Activated T-cell treated with anti-CD3 and anti-CD28 coated beads, Interleukin-2, amount 50 U/mL, for 4 hours (primary cell): ENCODE results near the gene IQCN. TPM values are rescaled to one million over a fixed set of nuclear protein-coding genes. Genes with fewer than 3 reads are reported as not detected.
A peak's percentile ranks its signal among the peaks of the same experiment; 100 is the strongest.

Experiments
- ATAC-seq, 2 donors: fragments of 200-7000 bp; cut with Tn5 transposase; one replicate each; pipeline ENCODE4 v1.10.0; 2021
- DNase-seq: peaks from one replicate; pipeline ENCODE4 v3.0.0-alpha.2; 2020
- H3K27me3 Mint-ChIP-seq: one replicate; pipeline ENCODE4 v1.8.0; 2021; ENCODE audit warnings: low read depth, mixed read lengths
- H3K36me3 Mint-ChIP-seq: one replicate; pipeline ENCODE4 v1.8.0; 2022; ENCODE audit warnings: mixed read lengths; ENCODE audit not compliant: insufficient read depth
- H3K4me1 Mint-ChIP-seq: one replicate; pipeline ENCODE4 v1.8.0; 2021; ENCODE audit warnings: low read depth, mixed read lengths
- H3K4me3 Mint-ChIP-seq: one replicate; pipeline ENCODE4 v1.8.0; 2021; ENCODE audit warnings: mild to moderate bottlenecking, moderate library complexity, mixed read lengths
- H3K9me3 Mint-ChIP-seq: one replicate; pipeline ENCODE4 v1.8.0; 2021; ENCODE audit warnings: mixed read lengths
- total RNA-seq, 3 donors: library from RNA; stranded (reverse); gene quantifications; one replicate each; pipeline ENCODE4 v1.2.1, GENCODE V29; 2021

IQCN gene
- total RNA-seq, 3 donors from 2014 or later, result 0.35 to 0.42 (median 0.38) TPM

DNA sequence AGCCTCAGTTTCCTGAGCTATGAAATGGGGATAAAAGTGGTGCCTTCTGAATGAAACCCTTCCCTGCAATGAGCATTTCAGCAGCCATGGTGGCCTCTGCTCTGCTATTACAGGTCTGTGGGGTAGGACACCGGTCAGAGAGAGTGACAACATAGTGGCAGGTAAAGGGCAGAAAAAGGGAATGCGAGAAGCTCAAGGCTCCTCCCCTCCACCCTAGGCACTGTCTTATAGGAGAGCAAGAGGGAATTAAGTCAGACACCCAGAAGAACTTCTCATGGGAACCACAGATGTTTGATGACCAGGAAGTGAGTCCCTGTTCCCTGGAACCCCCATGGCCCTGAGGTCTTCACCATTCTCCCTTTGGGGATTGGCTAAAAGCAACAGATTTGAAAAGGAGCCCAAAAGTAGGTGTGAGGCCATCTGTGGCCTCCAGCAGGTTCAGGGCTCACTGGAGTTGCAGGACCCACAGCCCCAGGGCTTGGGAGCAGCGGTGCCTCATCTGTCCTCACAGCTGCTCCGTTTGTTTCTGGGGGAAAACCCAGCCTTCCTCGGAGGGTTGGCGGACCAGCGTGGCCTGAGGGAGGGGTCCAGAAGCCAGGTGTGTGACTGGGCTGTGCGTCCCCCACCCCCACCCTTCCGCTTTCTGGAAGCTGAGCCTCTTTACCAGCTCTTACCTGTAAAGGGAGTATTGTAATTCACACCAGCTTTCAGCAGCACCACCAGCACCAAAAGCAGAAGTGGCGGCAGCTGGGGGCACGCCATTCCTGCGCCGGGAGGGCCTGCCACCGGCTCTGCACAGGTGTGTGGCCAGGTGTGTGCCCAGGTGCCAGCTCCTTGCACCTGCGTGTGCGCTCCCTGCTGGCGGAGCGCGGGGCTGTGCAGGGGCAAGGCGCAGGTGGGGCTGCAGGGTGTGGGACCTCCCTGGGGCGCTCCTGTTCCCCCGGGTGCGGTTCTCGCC lies 19.4 kb downstream of the IQCN start:
- no peaks in the 10 kb centered on the region for H3K9me3 Mint-ChIP-seq
- H3K4me3 Mint-ChIP-seq, result no peak overlapping the region
- H3K36me3 Mint-ChIP-seq, result no peaks in the 10 kb centered on the region
- DNase-seq, result no peak
- H3K27me3 Mint-ChIP-seq, result peaks cover 18% of the 10 kb centered on the region
- peaks cover 4% of the 10 kb centered on the region for H3K4me1 Mint-ChIP-seq
- no peak for ATAC-seq

DNA sequence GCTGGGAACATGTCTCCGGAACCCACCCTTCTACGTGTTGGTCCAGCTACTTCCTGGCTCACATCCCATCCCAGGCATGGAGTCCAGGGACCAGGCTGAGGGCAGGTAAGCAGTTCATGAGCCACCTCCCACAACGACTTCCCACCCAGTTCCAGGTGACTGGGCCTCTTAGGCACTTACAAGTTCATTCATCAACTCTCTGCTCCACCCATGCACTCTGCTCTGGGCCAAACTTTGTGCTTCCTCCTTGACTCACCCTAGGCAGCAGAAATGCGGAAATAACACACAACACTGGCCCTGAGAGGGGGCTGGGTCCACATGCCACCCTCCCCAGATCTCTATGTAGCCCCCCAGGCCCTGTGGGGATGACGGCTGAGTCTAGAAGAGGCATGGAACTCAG lies 20.5 kb downstream of the IQCN start:
- no peak for DNase-seq
- H3K9me3 Mint-ChIP-seq, result no peaks in the 10 kb centered on the region

DNA sequence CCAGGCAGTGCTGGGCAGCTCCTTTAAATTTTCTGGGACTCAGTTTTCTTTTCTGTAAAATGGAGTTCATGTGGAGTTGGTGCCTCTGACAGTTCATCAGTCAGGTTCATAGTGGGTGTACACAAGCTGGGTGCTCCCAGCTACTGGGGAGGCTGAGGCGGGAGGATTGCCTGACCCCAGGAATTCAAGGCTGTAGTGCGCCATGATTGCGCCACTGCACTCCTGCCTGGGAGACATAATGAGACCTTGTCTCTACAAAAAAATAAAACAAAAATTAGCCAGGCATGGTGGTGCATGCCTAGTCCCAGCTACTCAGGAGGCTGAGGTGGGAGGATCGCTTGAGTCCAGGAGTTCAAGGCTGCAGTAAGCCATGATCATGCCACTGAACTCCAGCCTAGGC lies 21.1 kb downstream of the IQCN start:
- H3K4me3 Mint-ChIP-seq, result no peak overlapping the region
- DNase-seq, result no peak
- H3K27me3 Mint-ChIP-seq, result peaks cover 18% of the 10 kb centered on the region
- no peak for ATAC-seq
- H3K4me1 Mint-ChIP-seq, result peaks cover 4% of the 10 kb centered on the region
- no peaks in the 10 kb centered on the region for H3K9me3 Mint-ChIP-seq
- H3K36me3 Mint-ChIP-seq, result no peaks in the 10 kb centered on the region

More for the DNA sequence above, 20.5 kb downstream of the IQCN start:
- peaks cover 18% of the 10 kb centered on the region for H3K27me3 Mint-ChIP-seq
- no peak for ATAC-seq
- H3K4me3 Mint-ChIP-seq, result no peak overlapping the region
- peaks cover 4% of the 10 kb centered on the region for H3K4me1 Mint-ChIP-seq
- no peaks in the 10 kb centered on the region for H3K36me3 Mint-ChIP-seq

DNA sequence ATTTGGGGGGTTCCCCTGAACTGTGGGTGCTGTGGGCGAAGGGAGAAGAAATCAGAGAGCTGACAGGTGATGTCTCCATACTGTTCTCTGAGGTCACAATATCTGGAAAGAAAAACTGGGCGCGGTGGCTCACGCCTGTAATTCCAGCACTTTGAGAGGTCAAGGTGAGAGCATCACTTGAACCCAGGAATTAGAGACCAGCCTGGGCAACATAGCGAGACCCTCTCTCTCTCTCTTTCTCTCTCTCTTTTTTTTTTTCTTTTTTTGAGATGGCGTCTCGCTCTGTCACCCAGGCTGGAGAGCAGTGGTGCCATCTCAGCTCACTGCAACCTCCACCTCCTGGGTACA lies 21.9 kb downstream of the IQCN start:
- no peak for DNase-seq
- Mint-ChIP-seq H3K4me3 (no peak overlapping the region), H3K9me3 (no peaks in the 10 kb centered on the region), H3K36me3 (no peaks in the 10 kb centered on the region), H3K4me1 (peaks cover 4% of the 10 kb centered on the region), H3K27me3 (peaks cover 18% of the 10 kb centered on the region)
- no peak for ATAC-seq

DNA sequence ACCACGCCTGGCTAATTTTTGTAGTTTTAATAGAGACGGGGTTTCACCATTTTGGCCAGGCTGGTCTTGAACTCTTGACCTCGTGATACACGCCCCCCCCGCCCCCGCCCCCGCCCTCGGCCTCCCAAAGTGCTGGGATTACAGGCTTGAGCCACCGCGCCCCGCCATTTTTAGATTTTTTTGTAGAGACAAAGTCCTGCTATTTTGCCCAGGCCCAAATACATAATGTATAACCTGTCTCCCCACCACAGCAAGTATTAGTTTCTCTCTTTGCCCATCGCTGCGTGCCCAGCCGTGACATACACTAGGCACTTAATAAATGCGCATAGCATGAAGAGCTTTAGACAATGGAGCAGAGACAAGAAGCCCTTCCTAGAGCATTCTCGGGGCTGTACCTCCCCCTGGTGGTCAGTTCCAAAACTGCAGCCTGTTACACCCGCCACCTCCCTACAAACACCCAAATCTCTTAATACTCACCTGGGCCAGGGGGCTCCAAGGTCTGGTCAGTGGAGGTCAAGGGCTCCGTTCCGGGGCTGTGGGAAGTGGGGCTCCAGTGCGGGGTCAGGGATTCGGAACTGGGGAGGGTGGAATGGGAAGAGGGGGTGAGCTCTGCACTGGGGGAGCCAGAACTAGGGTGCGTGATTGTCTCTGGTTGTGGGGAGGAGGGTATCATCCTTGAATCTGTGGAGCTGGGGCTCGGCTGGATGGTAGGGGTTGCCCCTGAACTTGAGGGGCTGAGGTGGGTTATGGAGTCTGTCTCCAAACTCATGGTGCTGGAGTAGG lies 22.5 kb downstream of the IQCN start:
- peaks cover 4% of the 10 kb centered on the region for H3K4me1 Mint-ChIP-seq
- no peak overlapping the region for H3K4me3 Mint-ChIP-seq
- H3K36me3 Mint-ChIP-seq, result no peaks in the 10 kb centered on the region
- DNase-seq (peak; percentile 84), ATAC-seq (peak; percentile 72 to 86)
- H3K9me3 Mint-ChIP-seq, result no peaks in the 10 kb centered on the region
- H3K27me3 Mint-ChIP-seq, result peaks cover 18% of the 10 kb centered on the region

DNA sequence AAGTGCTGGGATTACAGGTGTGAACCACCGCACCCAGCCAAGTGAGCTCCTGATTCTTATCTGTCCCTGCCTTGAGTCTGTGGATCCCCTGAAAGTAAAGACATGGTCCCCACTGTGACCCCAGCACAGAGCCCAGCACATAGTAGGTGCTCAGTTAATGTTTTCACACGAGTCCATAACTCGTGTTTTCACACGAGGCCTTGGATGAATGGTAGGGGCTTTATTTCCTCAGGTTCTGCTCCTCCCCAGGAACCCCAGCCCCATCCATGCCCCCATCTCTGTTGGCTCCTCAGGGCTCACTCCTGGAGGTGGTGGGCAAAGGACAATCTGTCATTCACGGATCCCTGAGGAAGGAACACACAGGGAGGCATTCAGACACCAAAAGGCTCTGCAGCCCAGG lies 24.4 kb downstream of the IQCN start:
- Mint-ChIP-seq H3K27me3 (peaks cover 15% of the 10 kb centered on the region), H3K9me3 (no peaks in the 10 kb centered on the region), H3K36me3 (no peaks in the 10 kb centered on the region), H3K4me1 (peaks cover 2% of the 10 kb centered on the region), H3K4me3 (no peak overlapping the region)
- ATAC-seq, result no peak
- no peak for DNase-seq

DNA sequence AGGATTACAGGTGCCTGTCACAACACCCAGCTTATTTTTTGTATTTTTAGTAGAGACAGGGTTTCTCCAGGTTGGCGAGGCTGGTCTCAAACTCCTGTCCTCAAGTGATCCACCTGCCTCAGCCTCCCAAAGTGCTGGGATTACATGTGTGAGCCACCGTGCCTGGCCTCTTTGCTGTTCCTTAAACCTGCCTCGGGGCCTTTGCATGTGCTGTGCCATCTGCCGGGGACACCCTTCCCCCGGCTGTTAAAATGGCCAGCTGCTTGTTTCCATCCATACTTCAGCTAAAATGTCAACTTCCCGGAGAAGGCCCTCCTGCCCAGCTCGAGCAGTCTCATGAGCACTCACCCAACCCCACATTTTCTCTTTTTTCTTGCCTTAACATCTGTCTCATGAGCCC lies 29.0 kb downstream of the IQCN start:
- no peak for ATAC-seq
- no peaks in the 10 kb centered on the region for H3K27me3 Mint-ChIP-seq

DNA sequence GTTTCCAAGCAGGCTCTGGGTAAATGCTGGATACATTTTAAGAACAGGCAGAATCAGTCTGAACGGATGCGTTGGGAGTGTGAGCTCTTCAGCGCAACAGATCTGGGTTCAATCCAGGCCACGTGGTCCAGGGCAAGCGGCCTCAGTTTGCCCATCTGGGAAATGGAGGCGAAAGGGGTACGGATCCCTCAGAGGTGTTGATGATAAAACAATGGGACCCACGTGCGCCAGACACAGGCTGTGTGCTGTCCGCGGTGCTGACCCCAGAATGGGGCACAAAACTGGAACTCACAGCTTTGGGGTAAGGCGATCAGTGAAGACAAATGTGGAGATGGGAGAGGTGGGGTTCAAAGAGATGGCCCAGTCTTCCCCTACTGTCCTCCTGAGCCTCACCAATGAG lies 34.9 kb downstream of the IQCN start:
- no peaks in the 10 kb centered on the region for H3K36me3 Mint-ChIP-seq
- DNase-seq, result no peak

More for the DNA sequence above, 29.0 kb downstream of the IQCN start:
- Mint-ChIP-seq H3K4me1 (no peaks in the 10 kb centered on the region), H3K4me3 (no peak overlapping the region), H3K36me3 (no peaks in the 10 kb centered on the region), H3K9me3 (no peaks in the 10 kb centered on the region)
- DNase-seq, result no peak

DNA sequence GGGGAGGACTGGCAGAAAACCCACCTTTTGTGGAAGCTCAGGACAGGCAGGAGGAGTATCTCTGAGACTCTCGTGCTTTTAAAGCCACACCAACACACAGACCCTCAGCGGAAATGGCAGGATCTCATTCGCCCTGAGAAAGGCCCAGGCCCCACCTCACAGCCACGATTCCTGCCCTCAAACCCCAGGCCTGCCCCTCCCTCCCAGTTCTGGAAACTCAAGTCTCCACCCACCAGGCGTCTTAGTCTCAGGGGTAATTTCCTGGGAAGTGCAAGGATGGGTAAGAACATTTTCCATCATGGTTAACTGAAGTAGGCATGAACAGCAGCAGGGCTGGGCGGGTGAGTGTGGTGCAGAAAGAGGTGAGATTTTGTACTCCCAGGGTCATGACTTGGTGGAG lies 40.1 kb downstream of the IQCN start:
- no peak for ATAC-seq
- DNase-seq, result no peak
- H3K4me3 Mint-ChIP-seq, result no peak overlapping the region
- no peaks in the 10 kb centered on the region for H3K36me3 Mint-ChIP-seq
- H3K27me3 Mint-ChIP-seq, result peaks cover 63% of the 10 kb centered on the region
- no peaks in the 10 kb centered on the region for H3K9me3 Mint-ChIP-seq
- no peaks in the 10 kb centered on the region for H3K4me1 Mint-ChIP-seq

More for the DNA sequence above, 34.9 kb downstream of the IQCN start:
- H3K9me3 Mint-ChIP-seq, result no peaks in the 10 kb centered on the region
- no peaks in the 10 kb centered on the region for H3K4me1 Mint-ChIP-seq
- H3K27me3 Mint-ChIP-seq, result peaks cover 23% of the 10 kb centered on the region
- H3K4me3 Mint-ChIP-seq, result no peak overlapping the region
- no peak for ATAC-seq

DNA sequence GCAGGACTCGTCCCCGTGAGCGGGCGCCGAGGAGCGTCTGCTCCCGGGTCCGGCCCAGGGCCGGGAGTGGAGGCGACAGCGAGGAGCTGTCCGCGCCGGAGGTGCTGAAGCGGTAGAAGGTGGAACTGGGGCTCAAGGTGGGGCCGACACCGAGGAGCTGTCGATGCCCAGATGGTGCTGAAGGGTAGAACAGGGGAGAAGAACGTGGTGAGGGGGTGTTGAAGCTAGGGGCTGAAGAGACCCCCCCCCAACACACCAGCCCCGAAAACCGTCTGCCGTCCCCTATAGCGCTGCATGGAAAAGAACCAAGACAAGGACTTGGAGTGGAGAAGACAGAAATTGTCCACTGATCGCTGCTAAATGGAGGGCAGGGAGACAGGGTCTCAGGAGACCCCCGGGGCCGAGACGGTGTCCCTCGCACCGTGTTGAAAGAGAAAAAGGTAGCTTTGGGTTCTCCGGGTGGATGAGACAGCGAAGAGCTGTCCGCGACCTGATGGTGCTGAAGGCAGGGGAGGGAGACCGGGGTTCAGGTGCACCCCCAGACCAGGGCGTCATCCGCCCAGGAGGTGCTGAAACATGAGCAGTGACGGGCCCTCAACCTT lies 40.9 kb downstream of the IQCN start:
- Mint-ChIP-seq H3K36me3 (no peaks in the 10 kb centered on the region), H3K9me3 (no peaks in the 10 kb centered on the region), H3K27me3 (peaks cover 63% of the 10 kb centered on the region), H3K4me1 (no peaks in the 10 kb centered on the region), H3K4me3 (no peak overlapping the region)
- DNase-seq, result peak; percentile 21
- peak in 1 of 2 donors; percentile 62 for ATAC-seq

DNA sequence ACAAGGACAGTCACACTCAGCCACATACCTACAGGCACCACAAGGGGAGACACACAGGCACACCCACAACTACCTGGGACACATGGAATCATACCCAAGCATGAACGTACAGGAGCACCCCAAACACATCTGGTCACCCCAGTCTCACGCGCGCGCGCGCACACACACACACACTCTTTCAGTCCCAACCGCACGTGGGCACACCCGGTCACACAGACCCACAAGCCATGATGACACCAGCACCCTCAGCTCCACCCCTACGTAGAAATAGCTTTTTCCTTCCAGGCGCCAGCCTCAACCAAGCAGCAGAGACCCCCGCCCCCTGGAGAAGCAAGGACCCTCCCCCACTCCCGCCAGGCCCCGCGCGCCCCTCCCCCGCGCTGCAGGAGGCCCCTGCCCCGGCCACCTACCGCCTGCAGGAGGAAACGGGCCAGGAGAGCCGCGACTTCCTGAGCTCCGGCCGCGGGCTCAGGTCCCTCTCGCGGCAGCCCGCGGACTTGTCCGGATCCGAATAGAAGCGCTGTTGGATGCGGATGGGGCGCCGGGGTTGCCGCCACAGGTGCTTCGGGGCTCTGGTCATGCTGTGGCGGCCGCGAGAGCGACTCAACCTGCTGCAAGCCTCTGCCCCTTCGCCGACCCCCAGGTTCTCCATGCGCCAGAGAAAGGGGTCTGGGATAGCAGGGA lies 41.6 kb downstream of the IQCN start:
- Mint-ChIP-seq H3K9me3 (no peaks in the 10 kb centered on the region), H3K4me1 (no peaks in the 10 kb centered on the region), H3K36me3 (no peaks in the 10 kb centered on the region), H3K27me3 (peaks cover 69% of the 10 kb centered on the region), H3K4me3 (no peak overlapping the region)
- no peak for ATAC-seq
- DNase-seq, result no peak

DNA sequence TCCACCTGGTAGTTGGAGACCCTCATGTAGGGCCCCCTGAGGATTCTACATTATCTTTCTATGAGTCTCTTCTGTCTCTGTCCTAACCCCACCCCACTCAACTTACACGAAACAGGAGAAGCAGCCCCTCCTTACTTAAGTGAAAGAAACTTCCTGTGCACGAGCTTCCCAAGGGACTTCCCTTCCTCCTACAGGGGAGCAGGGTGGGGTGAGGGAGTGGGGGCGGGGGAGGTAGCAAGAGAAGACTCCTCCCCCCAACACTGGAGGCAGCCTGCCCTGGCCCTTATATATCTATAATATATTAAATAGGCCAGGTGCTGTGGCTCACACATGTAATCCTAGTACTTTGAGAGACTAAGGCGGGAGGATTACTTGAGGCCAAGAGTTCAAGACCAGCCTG lies 42.5 kb downstream of the IQCN start:
- Mint-ChIP-seq H3K27me3 (peaks cover 73% of the 10 kb centered on the region), H3K36me3 (no peaks in the 10 kb centered on the region), H3K4me1 (peaks cover 4% of the 10 kb centered on the region), H3K9me3 (no peaks in the 10 kb centered on the region), H3K4me3 (no peak overlapping the region)
- DNase-seq, result no peak
- ATAC-seq, result no peak

DNA sequence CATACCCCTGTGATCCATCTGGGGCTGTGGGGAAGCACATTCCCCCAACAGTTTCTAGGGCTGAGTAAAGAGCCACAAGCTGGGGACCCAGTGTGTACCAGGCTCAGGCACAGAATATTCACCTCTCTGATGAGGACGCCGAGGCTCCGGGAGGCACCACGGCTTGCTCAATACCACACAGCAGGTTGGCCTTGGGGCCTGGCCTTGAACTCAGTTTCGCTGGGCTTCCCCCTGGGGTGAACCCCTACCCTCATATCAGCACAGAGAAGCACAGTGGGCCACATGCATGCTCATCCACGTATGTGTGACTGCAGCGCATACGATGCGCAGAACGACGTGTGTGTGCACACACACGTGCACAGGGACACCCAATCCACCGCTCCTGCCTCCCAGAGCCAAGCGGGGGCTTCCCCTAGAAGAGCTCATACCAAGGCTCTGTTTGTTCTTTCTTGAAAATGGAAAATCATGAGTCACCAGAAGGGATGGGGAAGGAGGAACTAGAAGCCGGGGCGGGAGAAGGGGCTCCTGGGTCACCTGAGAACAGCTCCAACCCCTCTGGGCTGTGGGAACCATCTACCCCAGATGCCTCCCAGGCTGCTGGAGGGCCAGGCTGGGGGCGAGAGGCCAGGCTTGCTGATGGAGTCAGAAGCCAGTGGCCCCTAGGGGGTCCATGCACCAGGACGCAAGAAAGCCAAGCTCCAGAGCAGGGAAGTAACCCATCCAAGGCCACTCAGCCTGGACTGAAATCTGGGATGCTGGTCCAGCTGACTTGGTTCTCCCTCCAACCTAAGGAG lies 43.1 kb downstream of the IQCN start:
- ATAC-seq (peak in 1 of 2 donors; percentile 19), DNase-seq (no peak)
- Mint-ChIP-seq H3K36me3 (no peaks in the 10 kb centered on the region), H3K9me3 (no peaks in the 10 kb centered on the region), H3K27me3 (peaks cover 72% of the 10 kb centered on the region), H3K4me1 (peaks cover 7% of the 10 kb centered on the region), H3K4me3 (no peak overlapping the region)
